SK-N-MC (cell line): ENCODE data around the gene CACTIN.

ENCODE experiments used
- DNase-seq: peaks from one replicate; pipeline ENCODE4 v3.0.0-alpha.2; 2011; ENCODE audit warnings: low read depth, low spot score
- H3K27ac ChIP-seq: fragments of 200-600 bp; sonication (generic); 2 replicates; pipeline ENCODE4 v1.5.1; 2016; ENCODE audit warnings: mixed run types
- H3K36me3 ChIP-seq: fragments of 200-600 bp; sonication (generic); 2 replicates; pipeline ENCODE4 v1.6.1; 2017; ENCODE audit warnings: antibody characterized with exemption, low read length, mixed read lengths; ENCODE audit not compliant: insufficient read depth
- H3K4me3 ChIP-seq: fragments of 200-600 bp; sonication (generic); 2 replicates; pipeline ENCODE4 v1.5.1; 2016
- H3K9ac ChIP-seq: fragments of 200-600 bp; sonication (generic); 2 replicates; pipeline ENCODE4 v1.8.0; 2017; ENCODE audit warnings: mixed run types, mixed read lengths; ENCODE audit not compliant: insufficient read length
- H3K9me3 ChIP-seq: fragments of 200-600 bp; sonication (generic); 2 replicates; pipeline ENCODE4 v1.6.1; 2017; ENCODE audit warnings: low read depth, mild to moderate bottlenecking, antibody characterized with exemption, low read length, moderate library complexity, mixed read lengths
- EZH2 ChIP-seq: fragments of 200-600 bp; sonication (generic); IDR thresholded peaks from one replicate; pipeline ENCODE4 v1.6.1; 2017; ENCODE audit warnings: antibody characterized with exemption
- FOXP2 ChIP-seq: optimal IDR thresholded peaks from 2 replicates; pipeline ENCODE3; 2011; ENCODE audit warnings: mild to moderate bottlenecking, moderate library complexity; ENCODE audit not compliant: insufficient read depth; ENCODE audit errors: extremely low read length, control extremely low read depth
- POLR2AphosphoS5 ChIP-seq: IDR thresholded peaks from 2 replicates; pipeline ENCODE4 v1.6.1; 2012; ENCODE audit warnings: mild to moderate bottlenecking, low read depth, low read length, borderline replicate concordance

Gene CACTIN

GRCh38 chr19:3664879-3665642 is 38.5 kb upstream of the CACTIN start:
- Histone ChIP-seq H3K4me3 (no peak overlapping the region), H3K27ac (no peak overlapping the region), H3K9ac (no peak overlapping the region), H3K9me3 (no peaks in the 10 kb centered on the region), H3K36me3 (no peaks in the 10 kb centered on the region)
- no peak for DNase-seq
- TF ChIP-seq POLR2AphosphoS5 (no peak), EZH2 (no peak), FOXP2 (no peak)

- Histone ChIP-seq H3K27ac (no peak overlapping the region), H3K9me3 (no peaks in the 10 kb centered on the region), H3K4me3 (no peak overlapping the region), H3K36me3 (no peaks in the 10 kb centered on the region), H3K9ac (no peak overlapping the region)
- DNase-seq, result no peak
- TF ChIP-seq FOXP2 (no peak), EZH2 (no peak), POLR2AphosphoS5 (no peak)
These were observed 37.2 kb upstream of the CACTIN start for GRCh38 chr19:3663838-3664237.

GRCh38 chr19:3661284-3662238 is 35.0 kb upstream of the CACTIN start:
- DNase-seq, result no peak
- Histone ChIP-seq H3K9me3 (no peaks in the 10 kb centered on the region), H3K36me3 (no peaks in the 10 kb centered on the region), H3K9ac (no peak overlapping the region), H3K27ac (no peak overlapping the region), H3K4me3 (no peak overlapping the region)
- TF ChIP-seq FOXP2 (no peak), POLR2AphosphoS5 (no peak), EZH2 (no peak)

- Histone ChIP-seq H3K27ac (no peak overlapping the region), H3K36me3 (no peaks in the 10 kb centered on the region), H3K4me3 (no peak overlapping the region), H3K9me3 (no peaks in the 10 kb centered on the region), H3K9ac (no peak overlapping the region)
- TF ChIP-seq FOXP2, result no peak
- no peak for TF ChIP-seq EZH2
- no peak for TF ChIP-seq POLR2AphosphoS5
- no peak for DNase-seq
These were observed 34.1 kb upstream of the CACTIN start for GRCh38 chr19:3660493-3661219.

- TF ChIP-seq EZH2 (no peak), POLR2AphosphoS5 (no peak), FOXP2 (no peak)
- H3K36me3 ChIP-seq, result no peaks in the 10 kb centered on the region
These were observed 33.1 kb upstream of the CACTIN start for GRCh38 chr19:3659746-3660112.

GRCh38 chr19:3658870-3659745 is 32.5 kb upstream of the CACTIN start:
- no peak overlapping the region for H3K27ac ChIP-seq
- no peak overlapping the region for H3K9ac ChIP-seq
- no peak overlapping the region for H3K4me3 ChIP-seq
- DNase-seq, result no peak
- TF ChIP-seq FOXP2, result no peak
- no peak for TF ChIP-seq POLR2AphosphoS5
- TF ChIP-seq EZH2, result no peak
- H3K9me3 ChIP-seq, result no peaks in the 10 kb centered on the region
- no peaks in the 10 kb centered on the region for H3K36me3 ChIP-seq

More at GRCh38 chr19:3659746-3660112, 33.1 kb upstream of the CACTIN start:
- no peak overlapping the region for H3K4me3 ChIP-seq
- no peak overlapping the region for H3K9ac ChIP-seq
- H3K9me3 ChIP-seq, result no peaks in the 10 kb centered on the region
- no peak overlapping the region for H3K27ac ChIP-seq
- no peak for DNase-seq

- H3K9ac ChIP-seq, result no peak overlapping the region
These were observed 31.6 kb upstream of the CACTIN start for GRCh38 chr19:3658004-3658869.

More at GRCh38 chr19:3658004-3658869, 31.6 kb upstream of the CACTIN start:
- TF ChIP-seq EZH2, result no peak
- TF ChIP-seq FOXP2, result no peak
- no peak for TF ChIP-seq POLR2AphosphoS5
- Histone ChIP-seq H3K9me3 (no peaks in the 10 kb centered on the region), H3K36me3 (no peaks in the 10 kb centered on the region), H3K4me3 (no peak overlapping the region), H3K27ac (no peak overlapping the region)
- DNase-seq, result no peak
